ENCODE measurements around the gene SCGB1C1.

SCGB1C1 gene

GRCh38 chr11:240315-240714 is 47.4 kb downstream of the SCGB1C1 start:
- no peak for TF ChIP-seq CTCF (IDR thresholded peaks at IDR 0.05; ENCODE audit: extremely low read depth, insufficient read depth, missing control alignments)
- in situ Hi-C loops (cut with MboI; ENCODE audit: low pct_unique_long_range_greater_than_20kb, low sequenced_read_pairs, unreplicated experiment) = no loop called here
- no peak for DNase-seq (ENCODE audit: low spot score)

- DNase-seq (ENCODE audit: low spot score) = no peak
- TF ChIP-seq CTCF (IDR thresholded peaks at IDR 0.05; ENCODE audit: extremely low read depth, insufficient read depth, missing control alignments) = no peak
- in situ Hi-C loops (cut with MboI; ENCODE audit: low pct_unique_long_range_greater_than_20kb, low sequenced_read_pairs, unreplicated experiment) = no loop called here
These were observed 48.8 kb downstream of the SCGB1C1 start for GRCh38 chr11:241634-242033.

Data from GM13977 (cell line).